Activated T-cell treated with anti-CD3 and anti-CD28 coated beads, Interleukin-2, amount 50 U/mL, for 48 hours (primary cell): ENCODE measurements around the gene RTN1.
"Not testable (repeated sequence)": the region's sequence is repeated elsewhere in the genome, so short reads cannot be mapped to it uniquely, and the experiment has no call there.

Experiments used
- DNase-seq, 2 experiments: peaks; one replicate each; pipeline ENCODE4 v3.0.0-alpha.2; 2020

Gene RTN1

GRCh38 chr14:59698793-59699192, 171.8 kb downstream of the RTN1 start:
- DNase-seq, result no peak

GRCh38 chr14:59695198-59695597, 175.4 kb downstream of the RTN1 start:
- DNase-seq, result no peak

GRCh38 chr14:59691266-59691665, 179.3 kb downstream of the RTN1 start:
- no peak for DNase-seq

GRCh38 chr14:59690426-59690825, 180.2 kb downstream of the RTN1 start:
- DNase-seq, result no peak

- peak; percentile 31 to 44 for DNase-seq
Observed at GRCh38 chr14:59688224-59689170, 182.1 kb downstream of the RTN1 start.

GRCh38 chr14:59687663-59688062, 182.9 kb downstream of the RTN1 start:
- DNase-seq, result no peak

GRCh38 chr14:59679872-59680271, 190.7 kb downstream of the RTN1 start:
- DNase-seq, result no peak

- no peak for DNase-seq
Observed at GRCh38 chr14:59678352-59678751, 192.2 kb downstream of the RTN1 start.

- DNase-seq, result no peak
Observed at GRCh38 chr14:59677771-59678231, 192.8 kb downstream of the RTN1 start.

- DNase-seq, result no peak
Observed at GRCh38 chr14:59675394-59675793, 195.2 kb downstream of the RTN1 start.

GRCh38 chr14:59664741-59665140, 205.8 kb downstream of the RTN1 start:
- no peak for DNase-seq

GRCh38 chr14:59657769-59658168, 212.8 kb downstream of the RTN1 start:
- DNase-seq, result no peak

- no peak for DNase-seq
Observed at GRCh38 chr14:59656473-59656872, 214.1 kb downstream of the RTN1 start.

GRCh38 chr14:59654131-59654530, 216.4 kb downstream of the RTN1 start:
- DNase-seq, result not testable (repeated sequence)

- DNase-seq, result not testable (repeated sequence)
Observed at GRCh38 chr14:59646832-59647231, 223.7 kb downstream of the RTN1 start.

- no peak for DNase-seq
Observed at GRCh38 chr14:59638885-59639284, 231.7 kb downstream of the RTN1 start.

- DNase-seq, result no peak
Observed at GRCh38 chr14:59634617-59635016, 236.0 kb downstream of the RTN1 start.

GRCh38 chr14:59633486-59633885, 237.1 kb downstream of the RTN1 start:
- DNase-seq, result no peak

- peak; percentile 21 to 39 for DNase-seq
Observed at GRCh38 chr14:59632381-59632780, 238.2 kb downstream of the RTN1 start.

GRCh38 chr14:59631237-59631636, 239.3 kb downstream of the RTN1 start:
- no peak for DNase-seq

GRCh38 chr14:59630288-59630963, 240.2 kb downstream of the RTN1 start:
- DNase-seq, result peak; percentile 19 to 29

- DNase-seq, result no peak
Observed at GRCh38 chr14:59629444-59630287, 240.9 kb downstream of the RTN1 start.

GRCh38 chr14:59627011-59627520, 243.5 kb downstream of the RTN1 start:
- DNase-seq, result no peak
